ENCODE results near the gene MED27. TPM values are rescaled to one million over a fixed set of nuclear protein-coding genes. Genes with fewer than 3 reads are reported as not detected.

The MED27 gene
- total and polyA plus RNA-seq, 2 of the 4 experiments (the other 2 are of a cell fraction) = 50.2 to 63.4 TPM

DNA sequence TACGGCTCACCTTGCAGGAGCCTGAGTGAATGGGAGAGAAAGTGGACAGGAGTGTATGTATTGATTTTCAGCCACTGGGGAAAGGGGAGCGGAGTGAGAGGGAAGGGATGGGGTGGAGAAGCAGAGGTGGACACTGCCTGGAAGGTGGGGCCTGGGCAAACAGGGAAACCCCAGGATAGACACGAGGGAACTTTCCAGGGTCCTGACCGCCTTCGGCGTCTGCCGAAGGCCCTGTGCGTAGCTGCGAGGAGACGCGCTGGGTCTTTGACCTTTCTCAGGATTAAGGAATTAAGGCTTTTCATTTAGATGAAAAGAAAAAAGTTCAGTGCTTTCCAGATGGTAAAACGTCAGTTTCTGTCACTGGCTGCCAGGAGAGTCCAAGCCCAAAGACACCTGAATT is 205.2 kb downstream of the MED27 start:
- no peaks in the 10 kb centered on the region for H3K27me3 ChIP-seq (ENCODE audit: control insufficient read depth, insufficient read depth, low read length)
- WGBS, 2 experiments (ENCODE audit: extremely low coverage in 2 of 2, insufficient read length in 1 of 2) = 97% methylated on average over 9 of the region's 12 CpGs; no CpG with 5 or more reads in 1 of the 2 experiments
- H2AK5ac ChIP-seq (ENCODE audit: low read depth, low read length) = no peak overlapping the region
- no peak overlapping the region for H3K18ac ChIP-seq (ENCODE audit: low read depth, low read length)
- dilution Hi-C loops (cut with HindIII; ENCODE audit: low sequenced_read_pairs, unreplicated experiment) (no loop called here), in situ Hi-C loops (cut with MboI; ENCODE audit: low sequenced_read_pairs) (no loop called here), intact Hi-C loops (cut with micrococcal nuclease) (no loop called here)
- no peak overlapping the region for H3K27ac ChIP-seq (ENCODE audit: insufficient read depth, low read length)
- peaks cover 0 to 8% of the 10 kb centered on the region in 2 experiments; a peak in 1 of 4 replicates for H3K79me1 ChIP-seq (ENCODE audit: low read depth in 1 of 2, low read length in 2 of 2)
- H3K4me2 ChIP-seq (ENCODE audit: low read depth, low read length) = no peak overlapping the region
- no peak overlapping the region for H2BK15ac ChIP-seq (ENCODE audit: low read depth, low read length)
- DNase-seq (no peak), ATAC-seq (ENCODE audit: low read depth) (no peak)
- H4K5ac ChIP-seq (ENCODE audit: low read depth, low read length) = no peak overlapping the region
- no peak overlapping the region for H2AK9ac ChIP-seq (replicated peaks; ENCODE audit: low read depth, low read length, poor library complexity)
- H3K56ac ChIP-seq (ENCODE audit: extremely low read depth, insufficient read depth, low read length) = no peak overlapping the region
- ChIA-PET POLR2A (ENCODE audit: unreplicated experiment) (no interaction called here), CTCF (no interaction called here)
- no peak overlapping the region for H2AFZ ChIP-seq (replicated peaks; ENCODE audit: low read length, poor library complexity)
- no peak overlapping the region for H2BK20ac ChIP-seq (ENCODE audit: low read depth, low read length)
- no peak overlapping the region for H3K4ac ChIP-seq (ENCODE audit: low read depth, low read length)
- no peak overlapping the region for H2BK120ac ChIP-seq (ENCODE audit: low read depth, low read length)
- no peak overlapping the region for H3K9ac ChIP-seq (ENCODE audit: low read depth, low read length)
- H3K36me3 ChIP-seq (ENCODE audit: control insufficient read depth, insufficient read depth, low read length) = no peaks in the 10 kb centered on the region
- H3K4me3 ChIP-seq (ENCODE audit: insufficient read depth, low read depth, low read length) = no peak overlapping the region
- H2BK5ac ChIP-seq (ENCODE audit: low read depth, low read length, poor library complexity, severe bottlenecking) = no peak overlapping the region
- no peak overlapping the region for H4K8ac ChIP-seq (ENCODE audit: low read depth in 2 of 2, low read length in 2 of 2)
- H4K91ac ChIP-seq (ENCODE audit: insufficient read depth, low read depth, low read length) = no peak overlapping the region
- no TSS peak for BruUV-seq (replicated peaks)
- H3K9me3 ChIP-seq (ENCODE audit: control insufficient read depth, insufficient read depth, low read length) = no peaks in the 10 kb centered on the region
- H3K23ac ChIP-seq (ENCODE audit: low read depth, low read length) = no peak overlapping the region
- peaks cover 10% of the 10 kb centered on the region; the same call in 1 of the 2 replicates for H4K20me1 ChIP-seq (ENCODE audit: insufficient read depth, low read length)
- H3K4me1 ChIP-seq (ENCODE audit: control insufficient read depth, insufficient read depth, low read length) = peaks cover 5% of the 10 kb centered on the region
- H3K9me1 ChIP-seq (ENCODE audit: insufficient read depth, low read length) = peaks cover 19% of the 10 kb centered on the region
- TF ChIP-seq CEBPB (IDR thresholded peaks at IDR 0.05; ENCODE audit: low read depth, low read length) (no peak), NFE2L2 (IDR thresholded peaks at IDR 0.05; ENCODE audit: low read depth, low read length) (no peak), POLR2A (IDR thresholded peaks at IDR 0.05; ENCODE audit: low read depth, low read length) (no peak), MAZ (IDR thresholded peaks at IDR 0.05; ENCODE audit: borderline replicate concordance, low read depth, low read length) (no peak), MAFK (IDR thresholded peaks at IDR 0.05; ENCODE audit: low read depth, low read length) (no peak), RCOR1 (IDR thresholded peaks at IDR 0.05; ENCODE audit: insufficient replicate concordance, low read length) (no peak), CHD1 (IDR thresholded peaks at IDR 0.05; ENCODE audit: low read depth, low read length) (no peak), RAD21 (IDR thresholded peaks at IDR 0.05; ENCODE audit: low read length) (no peak)
- TF ChIP-seq, protein P1, sequence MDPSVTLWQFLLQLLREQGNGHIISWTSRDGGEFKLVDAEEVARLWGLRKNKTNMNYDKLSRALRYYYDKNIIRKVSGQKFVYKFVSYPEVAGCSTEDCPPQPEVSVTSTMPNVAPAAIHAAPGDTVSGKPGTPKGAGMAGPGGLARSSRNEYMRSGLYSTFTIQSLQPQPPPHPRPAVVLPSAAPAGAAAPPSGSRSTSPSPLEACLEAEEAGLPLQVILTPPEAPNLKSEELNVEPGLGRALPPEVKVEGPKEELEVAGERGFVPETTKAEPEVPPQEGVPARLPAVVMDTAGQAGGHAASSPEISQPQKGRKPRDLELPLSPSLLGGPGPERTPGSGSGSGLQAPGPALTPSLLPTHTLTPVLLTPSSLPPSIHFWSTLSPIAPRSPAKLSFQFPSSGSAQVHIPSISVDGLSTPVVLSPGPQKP (IDR thresholded peaks at IDR 0.05; ENCODE audit: borderline replicate concordance, low read depth, low read length) = no peak
- TF ChIP-seq, protein P2, sequence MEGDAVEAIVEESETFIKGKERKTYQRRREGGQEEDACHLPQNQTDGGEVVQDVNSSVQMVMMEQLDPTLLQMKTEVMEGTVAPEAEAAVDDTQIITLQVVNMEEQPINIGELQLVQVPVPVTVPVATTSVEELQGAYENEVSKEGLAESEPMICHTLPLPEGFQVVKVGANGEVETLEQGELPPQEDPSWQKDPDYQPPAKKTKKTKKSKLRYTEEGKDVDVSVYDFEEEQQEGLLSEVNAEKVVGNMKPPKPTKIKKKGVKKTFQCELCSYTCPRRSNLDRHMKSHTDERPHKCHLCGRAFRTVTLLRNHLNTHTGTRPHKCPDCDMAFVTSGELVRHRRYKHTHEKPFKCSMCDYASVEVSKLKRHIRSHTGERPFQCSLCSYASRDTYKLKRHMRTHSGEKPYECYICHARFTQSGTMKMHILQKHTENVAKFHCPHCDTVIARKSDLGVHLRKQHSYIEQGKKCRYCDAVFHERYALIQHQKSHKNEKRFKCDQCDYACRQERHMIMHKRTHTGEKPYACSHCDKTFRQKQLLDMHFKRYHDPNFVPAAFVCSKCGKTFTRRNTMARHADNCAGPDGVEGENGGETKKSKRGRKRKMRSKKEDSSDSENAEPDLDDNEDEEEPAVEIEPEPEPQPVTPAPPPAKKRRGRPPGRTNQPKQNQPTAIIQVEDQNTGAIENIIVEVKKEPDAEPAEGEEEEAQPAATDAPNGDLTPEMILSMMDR (conservative IDR thresholded peaks at IDR 0.05; ENCODE audit: low read depth, low read length) = no peak
- TF ChIP-seq, protein P3, sequence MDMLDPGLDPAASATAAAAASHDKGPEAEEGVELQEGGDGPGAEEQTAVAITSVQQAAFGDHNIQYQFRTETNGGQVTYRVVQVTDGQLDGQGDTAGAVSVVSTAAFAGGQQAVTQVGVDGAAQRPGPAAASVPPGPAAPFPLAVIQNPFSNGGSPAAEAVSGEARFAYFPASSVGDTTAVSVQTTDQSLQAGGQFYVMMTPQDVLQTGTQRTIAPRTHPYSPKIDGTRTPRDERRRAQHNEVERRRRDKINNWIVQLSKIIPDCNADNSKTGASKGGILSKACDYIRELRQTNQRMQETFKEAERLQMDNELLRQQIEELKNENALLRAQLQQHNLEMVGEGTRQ (IDR thresholded peaks at IDR 0.05; ENCODE audit: low read depth, low read length) = no peak
- H3K14ac ChIP-seq (replicated peaks; ENCODE audit: low read depth, low read length) = no peak overlapping the region
